IMR-90 (cell line): Measurements from ENCODE around the gene CRBN. TPM values are rescaled to one million over a fixed set of nuclear protein-coding genes. Genes with fewer than 3 reads are reported as not detected.

Experiments used
- ATAC-seq: fragments of 200-7000 bp; cut with Tn5 transposase; 2 replicates; pipeline ENCODE4 v1.9.1; 2020; ENCODE audit warnings: low read depth, mild to moderate bottlenecking, moderate library complexity
- BruUV-seq: library from RNA; stranded (reverse); fragments of 400-500 nt; replicated peaks from 2 replicates; lab custom pipeline; 2021; lab: Mats Ljungman, UMichigan
- CTCF ChIA-PET: fragments of 300-600 bp; formaldehyde crosslinking; extraction: SDS; loops from one replicate; lab custom pipeline; 2021; ENCODE audit warnings: antibody characterized with exemption; lab: Yijun Ruan, JAX
- POLR2A ChIA-PET: fragments of 300-600 bp; sonication (Branson Sonifier 250); formaldehyde crosslinking; loops from one replicate; lab custom pipeline; 2022; ENCODE audit warnings: antibody characterized with exemption; ENCODE audit not compliant: unreplicated experiment; lab: Charles Lee
- DNase-seq: peaks from one replicate; pipeline ENCODE4 v3.0.0; 2013
- H2AFZ ChIP-seq: replicated peaks from 2 replicates; pipeline ENCODE3; 2013; ENCODE audit warnings: low read length, mild to moderate bottlenecking; ENCODE audit not compliant: poor library complexity
- H2AK5ac ChIP-seq: 2 replicates; pipeline ENCODE4 v1.6.1; 2013; ENCODE audit warnings: low read depth, low read length, inconsistent platforms
- H2AK9ac ChIP-seq: replicated peaks from 2 replicates; pipeline ENCODE3; 2013; ENCODE audit warnings: mild to moderate bottlenecking, low read depth, low read length, moderate library complexity; ENCODE audit not compliant: poor library complexity
- H2BK120ac ChIP-seq: 2 replicates; pipeline ENCODE4 v1.6.1; 2013; ENCODE audit warnings: low read depth, low read length, inconsistent platforms
- H2BK15ac ChIP-seq: 3 replicates; pipeline ENCODE4 v1.6.1; 2013; ENCODE audit warnings: low read depth, low read length, inconsistent platforms
- H2BK20ac ChIP-seq: 2 replicates; pipeline ENCODE4 v1.6.1; 2013; ENCODE audit warnings: low read depth, mild to moderate bottlenecking, inconsistent platforms, low read length, moderate library complexity
- H2BK5ac ChIP-seq: 2 replicates; pipeline ENCODE4 v1.6.1; 2013; ENCODE audit warnings: mild to moderate bottlenecking, low read depth, low read length, inconsistent platforms; ENCODE audit not compliant: poor library complexity, severe bottlenecking
- H3K14ac ChIP-seq: replicated peaks from 2 replicates; pipeline ENCODE4 v1.6.1; 2013; ENCODE audit warnings: low read depth, low read length, inconsistent platforms
- H3K18ac ChIP-seq: 2 replicates; pipeline ENCODE4 v1.6.1; 2013; ENCODE audit warnings: low read depth, low read length, control low read depth
- H3K23ac ChIP-seq: 2 replicates; pipeline ENCODE4 v1.6.1; 2013; ENCODE audit warnings: low read depth, low read length, inconsistent platforms
- H3K27ac ChIP-seq: 2 replicates; pipeline ENCODE4 v1.5.1; 2013; ENCODE audit warnings: mild to moderate bottlenecking, control low read depth, low read length; ENCODE audit not compliant: insufficient read depth
- H3K27me3 ChIP-seq: 2 replicates; pipeline ENCODE4 v1.6.1; 2013; ENCODE audit warnings: low read length; ENCODE audit not compliant: control insufficient read depth, insufficient read depth
- H3K36me3 ChIP-seq: 2 replicates; pipeline ENCODE4 v1.6.1; 2013; ENCODE audit warnings: low read length, mixed read lengths; ENCODE audit not compliant: control insufficient read depth, insufficient read depth
- H3K4ac ChIP-seq: 2 replicates; pipeline ENCODE4 v1.6.1; 2013; ENCODE audit warnings: low read depth, low read length, inconsistent platforms
- H3K4me1 ChIP-seq: 2 replicates; pipeline ENCODE4 v1.6.1; 2013; ENCODE audit warnings: low read length, mixed read lengths; ENCODE audit not compliant: control insufficient read depth, insufficient read depth
- H3K4me2 ChIP-seq: 2 replicates; pipeline ENCODE4 v1.6.1; 2013; ENCODE audit warnings: low read depth, mild to moderate bottlenecking, control low read depth, low read length, moderate library complexity
- H3K4me3 ChIP-seq: 2 replicates; pipeline ENCODE4 v1.5.1; 2013; ENCODE audit warnings: low read depth, mild to moderate bottlenecking, control low read depth, low read length, moderate library complexity; ENCODE audit not compliant: insufficient read depth
- H3K56ac ChIP-seq: 2 replicates; pipeline ENCODE4 v1.6.1; 2013; ENCODE audit warnings: low read length, inconsistent platforms; ENCODE audit not compliant: insufficient read depth; ENCODE audit errors: extremely low read depth
- H3K79me1 ChIP-seq, 2 experiments: 2 replicates each; pipeline ENCODE4 v1.6.1; 2013; ENCODE audit warnings: low read length in 2 of 2, inconsistent platforms in 1 of 2, low read depth in 1 of 2
- H3K9ac ChIP-seq: 2 replicates; pipeline ENCODE4 v1.6.1; 2013; ENCODE audit warnings: low read depth, low read length, control low read depth
- H3K9me1 ChIP-seq: 2 replicates; pipeline ENCODE4 v1.6.1; 2013; ENCODE audit warnings: low read length, inconsistent platforms; ENCODE audit not compliant: insufficient read depth
- H3K9me3 ChIP-seq: 2 replicates; pipeline ENCODE4 v1.6.1; 2013; ENCODE audit warnings: low read length; ENCODE audit not compliant: control insufficient read depth, insufficient read depth
- H4K20me1 ChIP-seq: 2 replicates; pipeline ENCODE4 v1.6.1; 2013; ENCODE audit warnings: low read length, inconsistent platforms; ENCODE audit not compliant: insufficient read depth
- H4K5ac ChIP-seq: 2 replicates; pipeline ENCODE4 v1.6.1; 2013; ENCODE audit warnings: mild to moderate bottlenecking, low read depth, low read length, control low read depth
- H4K8ac ChIP-seq, 2 experiments: 2 replicates each; pipeline ENCODE4 v1.6.1; 2013; ENCODE audit warnings: low read depth in 2 of 2, low read length in 2 of 2, control low read depth in 1 of 2, inconsistent platforms in 1 of 2
- H4K91ac ChIP-seq: 2 replicates; pipeline ENCODE4 v1.6.1; 2013; ENCODE audit warnings: low read depth, low read length, inconsistent platforms; ENCODE audit not compliant: insufficient read depth
- FOS ChIP-seq: fragments of 150-350 bp; IDR thresholded peaks from 2 replicates; pipeline ENCODE4 v1.6.1; 2016; ENCODE audit warnings: low read depth, low read length
- MXI1 ChIP-seq: IDR thresholded peaks from 2 replicates; pipeline ENCODE4 v1.6.1; 2012; ENCODE audit warnings: low read depth, mild to moderate bottlenecking, low read length, moderate library complexity, borderline replicate concordance
- RAD21 ChIP-seq: IDR thresholded peaks from 2 replicates; pipeline ENCODE4 v1.6.1; 2012; ENCODE audit warnings: low read length, improper control_type of control experiment
- RCOR1 ChIP-seq: IDR thresholded peaks from 2 replicates; pipeline ENCODE4 v1.6.1; 2012; ENCODE audit warnings: mild to moderate bottlenecking, low read length, improper control_type of control experiment; ENCODE audit not compliant: insufficient replicate concordance
- WGBS, 2 experiments: methylation state at CpG; one replicate each; pipeline versions ENCODE4 v1.1.5 to v1.1.7; 2013; ENCODE audit warnings: missing lambda C conversion rate in 2 of 2; ENCODE audit not compliant: insufficient read length in 1 of 2; ENCODE audit errors: extremely low coverage in 2 of 2; 5-methylcytosine and 5-hydroxymethylcytosine counted together
- dilution Hi-C: fragments of 300-500 bp; cut with HindIII; formaldehyde crosslinking; loops from one replicate; pipeline ENCODE4 v1.14.3; 2018; ENCODE audit warnings: low sequenced_read_pairs; ENCODE audit not compliant: unreplicated experiment
- in situ Hi-C: fragments of 300-500 bp; cut with MboI; formaldehyde crosslinking; loops from 3 replicates; pipeline ENCODE4 v1.14.3; 2019; ENCODE audit warnings: low sequenced_read_pairs, inconsistent platforms, mixed read lengths
- intact Hi-C: fragments of 100-400 bp; cut with micrococcal nuclease; formaldehyde crosslinking; loops from 2 replicates; pipeline ENCODE4 v1.10.0; 2022
- polyA plus RNA-seq, 3 experiments: library from polyadenylated mRNA; depleted of rRNA; stranded (reverse); fragments of >200 nt; gene quantifications; 2 replicates each; pipeline ENCODE4 v1.2.3, GENCODE V29; 2012; ENCODE audit warnings: low replicate concordance in 1 of 3
- total RNA-seq: library from RNA; depleted of rRNA; stranded (reverse); fragments of >200 nt; gene quantifications from 2 replicates; pipeline ENCODE4 v1.2.3, GENCODE V29; 2012
- TF ChIP-seq, protein P1 (sequence below): conservative IDR thresholded peaks from 2 replicates; pipeline ENCODE4 v1.5.1; 2012; ENCODE audit warnings: mild to moderate bottlenecking, low read depth, low read length, improper control_type of control experiment

Gene CRBN
- total and polyA plus RNA-seq, 2 of the 4 experiments (the other 2 are of a cell fraction) = 21.8 to 33.9 TPM

- ChIA-PET POLR2A (no interaction called here), CTCF (no interaction called here)
- Histone ChIP-seq H3K18ac (peak overlapping the region; percentile 94), H3K9me1 (no peaks in the 10 kb centered on the region; the same call in 1 of the 2 replicates), H4K5ac (peak overlapping the region; percentile 99), H2BK15ac (no peak overlapping the region), H4K8ac (peak overlapping the region; percentile 86 to 100), H3K27ac (peak overlapping the region; percentile 99), H2AK5ac (no peak overlapping the region), H4K20me1 (no peaks in the 10 kb centered on the region; the same call in 1 of the 2 replicates), H3K4me3 (peak overlapping the region; percentile 99), H3K4me1 (peaks cover 5% of the 10 kb centered on the region), H2AFZ (peak overlapping the region; percentile 92), H3K36me3 (peaks cover 10% of the 10 kb centered on the region), H2BK120ac (no peak overlapping the region), H2BK20ac (no peak overlapping the region), H3K14ac (peak overlapping the region; percentile 84), H3K79me1 (peaks cover 10 to 19% of the 10 kb centered on the region in 2 experiments), H3K9ac (peak overlapping the region; percentile 100), H3K9me3 (no peaks in the 10 kb centered on the region), H3K4me2 (peak overlapping the region; percentile 91), H3K23ac (no peak overlapping the region; the same call in 1 of the 2 replicates), H2BK5ac (peak overlapping the region; percentile 82), H3K27me3 (no peaks in the 10 kb centered on the region), H3K56ac (peak overlapping the region; percentile 85; the same call in 1 of the 2 replicates), H2AK9ac (peak overlapping the region; percentile 70), H4K91ac (peak overlapping the region; percentile 85; the same call in 1 of the 2 replicates), H3K4ac (peak overlapping the region; percentile 73)
- intact Hi-C loops (loop anchor here (1.0 kb wide), 1 partner anchor 95 kb away; no protein-coding TSS in a partner anchor), in situ Hi-C loops (no loop called here), dilution Hi-C loops (no loop called here)
- 98% methylated on average over 13 of the region's 24 CpGs; no CpG with 5 or more reads in 1 of the 2 experiments for WGBS, 2 experiments
- TF ChIP-seq FOS = no peak
- TF ChIP-seq, protein P1, sequence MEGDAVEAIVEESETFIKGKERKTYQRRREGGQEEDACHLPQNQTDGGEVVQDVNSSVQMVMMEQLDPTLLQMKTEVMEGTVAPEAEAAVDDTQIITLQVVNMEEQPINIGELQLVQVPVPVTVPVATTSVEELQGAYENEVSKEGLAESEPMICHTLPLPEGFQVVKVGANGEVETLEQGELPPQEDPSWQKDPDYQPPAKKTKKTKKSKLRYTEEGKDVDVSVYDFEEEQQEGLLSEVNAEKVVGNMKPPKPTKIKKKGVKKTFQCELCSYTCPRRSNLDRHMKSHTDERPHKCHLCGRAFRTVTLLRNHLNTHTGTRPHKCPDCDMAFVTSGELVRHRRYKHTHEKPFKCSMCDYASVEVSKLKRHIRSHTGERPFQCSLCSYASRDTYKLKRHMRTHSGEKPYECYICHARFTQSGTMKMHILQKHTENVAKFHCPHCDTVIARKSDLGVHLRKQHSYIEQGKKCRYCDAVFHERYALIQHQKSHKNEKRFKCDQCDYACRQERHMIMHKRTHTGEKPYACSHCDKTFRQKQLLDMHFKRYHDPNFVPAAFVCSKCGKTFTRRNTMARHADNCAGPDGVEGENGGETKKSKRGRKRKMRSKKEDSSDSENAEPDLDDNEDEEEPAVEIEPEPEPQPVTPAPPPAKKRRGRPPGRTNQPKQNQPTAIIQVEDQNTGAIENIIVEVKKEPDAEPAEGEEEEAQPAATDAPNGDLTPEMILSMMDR = no peak
- TF ChIP-seq MXI1 = no peak
- no peak for TF ChIP-seq RCOR1
- TF ChIP-seq RAD21 = no peak
- no TSS peak for BruUV-seq
- DNase-seq (no peak), ATAC-seq (no peak)
Observed at GRCh38 chr3:3125977-3126376, 53.5 kb downstream of the CRBN start.
